Activated CD4-positive, alpha-beta T cell treated with anti-CD3 and anti-CD28 coated beads, Interleukin-2, amount 50 U/mL, for 16 hours (primary cell): ENCODE measurements around the gene VPS39.
A peak's percentile ranks its signal among the peaks of the same experiment; 100 is the strongest.

Experiments
- DNase-seq: peaks from one replicate; pipeline ENCODE4 v3.0.0-alpha.2; 2020

VPS39 gene

GRCh38 chr15:42199126-42199525 is 9.0 kb downstream of the VPS39 start:
- no peak for DNase-seq

- no peak for DNase-seq
Measured at GRCh38 chr15:42198516-42198915, 9.6 kb downstream of the VPS39 start.

GRCh38 chr15:42194513-42194912 is 13.6 kb downstream of the VPS39 start:
- peak; percentile 19 for DNase-seq

- DNase-seq, result peak; percentile 58
Measured at GRCh38 chr15:42193383-42193782, 14.7 kb downstream of the VPS39 start.

DNA sequence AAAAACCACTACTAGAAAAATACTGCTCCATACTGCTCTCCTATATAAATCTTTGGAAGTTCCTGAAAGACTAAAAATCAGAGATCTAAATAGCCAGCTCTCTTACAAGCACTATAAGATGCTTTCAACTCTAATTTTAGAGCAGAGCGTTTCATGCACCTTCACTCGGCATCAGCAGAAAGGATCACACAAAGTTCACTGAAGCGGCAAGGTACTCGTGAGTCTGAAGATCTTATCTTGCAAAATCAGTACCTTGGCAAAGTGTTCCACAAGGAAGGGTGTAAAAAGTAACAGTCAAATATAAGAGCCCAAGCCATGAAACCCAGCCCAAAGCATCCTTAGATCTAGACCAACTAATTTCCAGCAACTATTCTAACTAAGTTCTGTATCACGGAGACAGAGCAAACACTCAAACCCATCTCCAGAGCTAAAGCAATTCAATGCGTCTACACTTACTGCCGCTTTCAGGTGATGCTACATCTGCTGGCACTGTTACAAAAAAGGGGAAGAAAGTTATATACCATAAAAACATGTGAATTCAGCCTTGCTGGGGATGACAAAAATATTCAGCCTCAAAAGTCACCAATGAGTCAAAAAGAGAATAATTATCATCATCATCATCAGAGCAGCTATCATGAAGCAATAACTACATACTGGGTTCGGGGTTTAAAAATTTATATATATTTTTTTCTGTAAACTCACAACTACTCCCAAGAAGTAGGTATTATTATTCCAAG is 16.3 kb downstream of the VPS39 start:
- DNase-seq, result peak; percentile 37

GRCh38 chr15:42190370-42190769 is 17.7 kb downstream of the VPS39 start:
- DNase-seq, result no peak

DNA sequence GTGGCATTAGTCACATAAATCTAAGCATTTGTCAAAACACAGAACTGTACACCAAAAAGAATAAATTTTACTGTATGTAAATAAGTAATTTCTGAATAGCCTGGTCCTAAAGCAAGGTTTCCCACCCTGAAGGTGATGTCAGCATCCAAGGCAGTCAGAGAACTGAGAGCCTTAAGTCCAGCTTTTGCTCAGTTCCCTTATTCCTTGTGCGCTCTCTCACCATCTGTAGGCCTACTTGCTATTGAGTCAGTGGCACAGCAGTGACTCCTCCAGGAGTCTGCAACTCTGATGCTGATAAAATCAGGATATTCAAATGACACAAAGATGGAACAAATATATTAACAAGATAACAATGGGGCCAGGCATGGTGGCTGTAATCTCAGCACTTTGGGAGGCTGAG is 22.3 kb downstream of the VPS39 start:
- DNase-seq, result no peak

DNA sequence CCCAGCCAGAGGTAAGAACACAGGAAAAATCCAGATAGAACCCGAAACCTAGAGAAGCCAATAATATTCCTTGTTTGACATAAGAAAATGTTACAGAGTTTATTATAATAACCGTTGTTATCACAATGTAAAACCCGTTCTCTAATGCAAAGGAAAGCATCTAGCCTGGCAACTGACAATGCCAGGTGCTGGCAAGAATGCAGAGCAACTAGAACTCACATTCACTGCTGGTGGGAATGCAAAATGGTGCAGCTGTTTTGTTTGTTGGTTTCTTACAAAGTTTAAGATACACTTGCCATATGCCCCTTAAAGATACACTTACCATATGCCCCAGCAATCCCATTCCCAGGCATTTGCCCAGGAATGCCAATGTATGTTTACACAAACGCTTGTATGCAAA is 23.4 kb downstream of the VPS39 start:
- no peak for DNase-seq

- DNase-seq, result no peak
Measured at GRCh38 chr15:42184296-42184695, 23.8 kb downstream of the VPS39 start.

GRCh38 chr15:42182961-42183360 is 25.1 kb downstream of the VPS39 start:
- no peak for DNase-seq

- DNase-seq, result no peak
Measured at GRCh38 chr15:42182328-42182886, 25.7 kb downstream of the VPS39 start.

DNA sequence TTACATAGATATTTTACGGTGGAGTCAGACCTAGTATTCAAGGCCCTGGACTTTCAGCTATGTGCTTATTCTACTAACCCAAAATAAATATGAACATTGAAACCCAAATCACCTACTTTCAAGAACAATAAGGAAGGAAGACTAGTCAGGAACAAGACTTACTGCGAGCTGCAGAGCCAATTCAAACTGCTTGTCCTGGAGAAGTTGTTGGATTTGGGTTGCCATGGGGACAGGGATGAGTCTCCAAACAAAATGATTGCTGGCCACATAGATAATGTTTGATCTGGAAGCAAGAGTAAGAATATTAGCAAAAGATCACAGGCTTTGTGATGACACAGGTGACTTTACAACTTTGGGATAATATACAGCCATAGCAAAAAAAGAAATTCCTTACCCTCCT is 30.0 kb downstream of the VPS39 start:
- DNase-seq, result no peak

DNA sequence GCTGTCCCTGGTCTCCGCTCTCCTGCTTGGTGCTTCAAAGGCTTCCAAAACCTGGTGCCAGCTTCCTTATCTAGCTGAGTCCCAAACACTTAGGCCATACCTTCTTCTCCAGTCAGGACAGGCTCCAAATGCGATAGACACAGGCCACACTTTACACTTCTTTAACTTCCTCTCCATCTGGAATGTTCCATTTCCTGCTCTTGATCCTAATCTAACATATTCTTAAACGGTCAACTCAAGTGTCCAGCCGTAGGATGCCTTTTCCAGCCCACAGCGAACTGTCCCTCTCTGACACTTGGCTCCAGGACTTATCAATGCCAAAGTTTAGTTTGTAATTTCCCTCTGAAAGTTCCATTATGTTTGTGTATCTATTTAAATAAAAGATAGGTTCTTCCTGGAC is 32.4 kb downstream of the VPS39 start:
- DNase-seq, result no peak

DNA sequence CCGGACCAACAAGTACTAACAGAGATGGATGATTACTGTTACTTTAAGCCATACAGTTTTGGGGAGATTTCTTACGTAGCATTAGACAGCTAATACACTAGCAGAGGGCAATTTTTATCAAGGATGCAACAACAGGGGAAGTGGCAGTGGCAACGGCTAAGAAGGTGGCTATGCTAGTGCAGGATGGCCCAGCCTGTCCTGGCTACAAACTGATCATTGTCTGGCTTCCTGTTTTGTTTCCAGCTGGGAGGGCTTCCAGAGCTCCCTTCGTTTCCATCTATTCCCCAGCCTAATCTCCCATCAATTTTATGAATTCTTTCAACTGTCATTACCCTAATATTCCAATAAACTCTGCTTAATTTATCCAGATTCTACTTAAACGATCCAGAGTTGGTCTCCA is 35.6 kb downstream of the VPS39 start:
- DNase-seq, result no peak

DNA sequence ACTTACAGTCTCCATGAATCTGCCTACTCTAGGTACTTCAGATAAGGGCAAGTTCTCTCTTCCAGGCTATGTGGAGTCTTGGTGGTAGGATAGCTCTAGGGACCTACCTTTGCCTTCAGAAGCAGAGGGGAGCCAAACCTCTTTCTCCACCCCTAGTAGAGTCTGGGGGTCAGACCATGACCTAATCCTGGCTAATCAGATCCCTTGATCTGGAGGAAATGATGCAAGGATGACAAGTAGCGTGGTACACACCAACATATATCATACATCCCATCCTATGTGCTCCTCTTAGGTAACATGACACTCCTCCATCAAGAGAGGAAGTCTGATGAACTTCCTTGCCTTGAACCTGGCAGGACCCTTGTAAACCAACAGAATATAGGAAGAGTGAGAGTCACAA is 36.3 kb downstream of the VPS39 start:
- no peak for DNase-seq

DNA sequence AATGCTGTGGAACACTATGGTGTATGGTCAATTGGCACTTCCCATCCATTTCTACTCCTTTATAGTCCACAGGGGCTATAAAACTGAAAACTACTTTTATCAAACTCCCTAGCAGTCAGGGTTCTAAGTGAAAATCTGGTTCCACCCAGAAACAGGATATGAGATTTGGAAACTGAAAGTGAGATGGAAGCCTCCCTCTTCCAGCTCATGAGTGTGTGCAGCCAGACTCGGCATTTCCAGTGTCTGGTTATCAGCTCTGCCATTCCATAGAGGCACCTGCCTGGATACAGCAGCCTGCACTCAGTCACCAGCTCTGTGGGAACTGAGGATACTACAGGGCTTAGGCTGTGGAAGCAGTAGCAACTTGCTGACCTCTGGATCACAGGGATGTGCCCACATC is 37.0 kb downstream of the VPS39 start:
- peak; percentile 9 for DNase-seq

GRCh38 chr15:42166225-42166940 is 41.7 kb downstream of the VPS39 start:
- no peak for DNase-seq

DNA sequence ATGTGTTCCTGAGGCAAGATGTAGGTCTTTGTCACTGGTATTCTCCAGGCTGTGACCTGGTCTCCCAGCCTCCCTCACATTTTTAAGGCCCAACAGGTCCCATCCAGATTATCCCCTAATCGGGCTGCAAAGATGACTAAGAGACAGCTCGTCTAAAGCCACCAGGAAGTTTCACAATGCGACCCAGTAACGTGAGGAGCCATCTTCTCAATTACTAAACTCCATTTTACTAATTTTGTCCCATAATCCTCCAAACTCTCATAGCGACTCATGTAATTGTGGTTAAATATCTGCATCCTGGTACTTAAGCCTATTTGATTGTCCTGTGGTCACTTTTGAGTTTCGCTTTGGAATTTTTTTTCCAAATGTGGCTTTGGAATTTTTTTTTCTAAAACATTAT is 43.0 kb downstream of the VPS39 start:
- DNase-seq, result no peak

- DNase-seq, result no peak
Measured at GRCh38 chr15:42163947-42164550, 44.1 kb downstream of the VPS39 start.

DNA sequence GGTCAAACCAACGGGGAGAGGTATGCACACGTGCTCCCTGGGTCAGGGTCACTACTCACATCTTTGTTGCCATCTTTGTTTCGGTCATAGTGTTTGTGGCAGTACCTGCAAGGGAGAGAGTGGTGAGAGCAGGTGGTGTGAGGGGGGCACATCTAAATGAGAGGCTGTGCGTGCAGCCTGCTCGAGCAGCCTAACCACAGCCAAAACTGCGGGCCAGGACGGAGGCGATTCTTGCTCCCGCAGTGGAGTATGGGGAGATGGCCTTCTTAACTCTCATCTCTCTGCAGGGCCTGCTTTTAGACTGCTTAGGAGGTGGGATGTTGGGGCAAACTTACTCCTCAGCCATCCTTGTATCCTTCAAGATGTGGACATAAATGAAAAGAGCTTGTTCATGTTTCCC is 44.8 kb downstream of the VPS39 start:
- DNase-seq, result no peak

- no peak for DNase-seq
Measured at GRCh38 chr15:42160136-42160535, 48.0 kb downstream of the VPS39 start.

- DNase-seq, result no peak
Measured at GRCh38 chr15:42159381-42160015, 48.6 kb downstream of the VPS39 start.

- no peak for DNase-seq
Measured at GRCh38 chr15:42158941-42159340, 49.2 kb downstream of the VPS39 start.
